HEK293 (cell line): ENCODE measurements around the gene GASK1B.

Experiments
- REST ChIP-seq: fragments of 450-650 bp; formaldehyde crosslinking; IDR thresholded peaks from 2 replicates; pipeline ENCODE4 v1.5.1; 2016; ENCODE audit warnings: missing biosample characterization, missing genetic modification characterization
- ZNF10 ChIP-seq: fragments of 450-650 bp; formaldehyde crosslinking; IDR thresholded peaks from 2 replicates; pipeline ENCODE4 v1.5.1; 2017; ENCODE audit warnings: missing biosample characterization, missing genetic modification characterization
- ZNF274 ChIP-seq, 2 experiments: fragments of 200-500 bp in 1 of 2; fragments of 450-650 bp in 1 of 2; sonication (Bioruptor generic) in 1 of 2; formaldehyde crosslinking in 1 of 2; IDR thresholded peaks; 2 replicates each; pipeline versions ENCODE4 v1.5.1 to v1.6.1; 2014 to 2016; ENCODE audit warnings: borderline replicate concordance in 1 of 2, inconsistent platforms in 1 of 2, low read length in 1 of 2, missing biosample characterization in 1 of 2, missing genetic modification characterization in 1 of 2
- ZNF449 ChIP-seq: fragments of 450-650 bp; formaldehyde crosslinking; IDR thresholded peaks from 2 replicates; pipeline ENCODE4 v1.5.1; 2017; ENCODE audit warnings: missing biosample characterization, mild to moderate bottlenecking, missing genetic modification characterization, moderate library complexity
- TF ChIP-seq, protein P1 (sequence below): fragments of 450-650 bp; formaldehyde crosslinking; IDR thresholded peaks from 2 replicates; pipeline ENCODE4 v1.5.1; 2016; ENCODE audit warnings: missing biosample characterization, missing genetic modification characterization

- TF ChIP-seq ZNF274 (IDR thresholded peaks at IDR 0.05; ENCODE audit: low read length): no peak
- TF ChIP-seq ZNF274 (tag by site-specific recombination; IDR thresholded peaks at IDR 0.05; ENCODE audit: borderline replicate concordance): no peak
- TF ChIP-seq REST: no peak
- no peak for TF ChIP-seq ZNF449 (tag by site-specific recombination)
- TF ChIP-seq, protein P1, sequence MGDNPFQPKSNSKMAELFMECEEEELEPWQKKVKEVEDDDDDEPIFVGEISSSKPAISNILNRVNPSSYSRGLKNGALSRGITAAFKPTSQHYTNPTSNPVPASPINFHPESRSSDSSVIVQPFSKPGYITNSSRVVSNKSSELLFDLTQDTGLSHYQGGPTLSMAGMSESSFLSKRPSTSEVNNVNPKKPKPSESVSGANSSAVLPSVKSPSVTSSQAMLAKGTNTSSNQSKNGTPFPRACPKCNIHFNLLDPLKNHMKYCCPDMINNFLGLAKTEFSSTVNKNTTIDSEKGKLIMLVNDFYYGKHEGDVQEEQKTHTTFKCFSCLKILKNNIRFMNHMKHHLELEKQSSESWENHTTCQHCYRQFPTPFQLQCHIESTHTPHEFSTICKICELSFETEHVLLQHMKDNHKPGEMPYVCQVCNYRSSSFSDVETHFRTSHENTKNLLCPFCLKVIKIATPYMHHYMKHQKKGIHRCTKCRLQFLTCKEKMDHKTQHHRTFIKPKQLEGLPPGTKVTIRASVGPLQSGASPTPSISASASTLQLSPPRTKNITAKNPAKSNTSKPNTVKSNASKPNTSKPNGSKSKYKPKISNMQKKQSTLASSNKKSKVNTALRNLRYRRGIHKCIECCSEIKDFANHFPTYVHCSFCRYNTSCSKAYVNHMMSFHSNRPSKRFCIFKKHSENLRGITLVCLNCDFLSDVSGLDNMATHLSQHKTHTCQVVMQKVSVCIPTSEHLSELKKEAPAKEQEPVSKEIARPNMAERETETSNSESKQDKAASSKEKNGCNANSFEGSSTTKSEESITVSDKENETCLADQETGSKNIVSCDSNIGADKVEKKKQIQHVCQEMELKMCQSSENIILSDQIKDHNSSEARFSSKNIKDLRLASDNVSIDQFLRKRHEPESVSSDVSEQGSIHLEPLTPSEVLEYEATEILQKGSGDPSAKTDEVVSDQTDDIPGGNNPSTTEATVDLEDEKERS (tag by site-specific recombination): no peak
- no peak for TF ChIP-seq ZNF10
Measured at GRCh38 chr4:158129694-158130093, 43.1 kb downstream of the GASK1B start.
